CD4-positive, alpha-beta T cell treated with Interleukin-2 at 100 ng/mL for 4 hours (primary cell): ENCODE results near the gene WDR36.
A peak's percentile ranks its signal among the peaks of the same experiment; 100 is the strongest.

Experiments used
- DNase-seq: peaks from one replicate; pipeline ENCODE4 v3.0.0-alpha.2; 2020; ENCODE audit warnings: low spot score

The WDR36 gene

GRCh38 chr5:111092062-111092853 lies at the start of gene WDR36:
WDR36 (plus strand) TSS chr5:111092348; CDS start chr5:111092457, 109 bp downstream.
- peak; percentile 93 for DNase-seq

GRCh38 chr5:111043712-111044506 lies 48.2 kb upstream of the WDR36 start:
- no peak for DNase-seq

DNA sequence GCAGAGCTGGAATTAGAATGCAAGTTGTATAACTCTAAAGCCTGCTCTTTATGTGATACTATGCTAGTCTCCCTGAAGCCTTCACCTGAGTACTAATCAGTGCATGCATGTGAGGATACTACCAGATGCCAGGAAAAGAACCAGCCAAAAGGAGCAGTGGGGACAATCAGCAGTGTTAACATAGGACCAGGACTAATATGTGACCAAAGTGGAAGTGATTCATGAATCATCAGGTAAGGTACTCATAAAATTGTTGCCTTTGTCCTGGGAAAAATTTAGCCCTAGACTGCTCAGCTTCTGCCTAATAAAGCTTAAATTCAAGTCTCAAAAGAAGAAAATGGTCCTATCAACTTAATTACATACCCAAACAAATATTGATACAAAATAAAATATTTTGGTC lies 34.1 kb upstream of the WDR36 start:
- no peak for DNase-seq

GRCh38 chr5:111060169-111060568 lies 32.0 kb upstream of the WDR36 start:
- DNase-seq = no peak

DNA sequence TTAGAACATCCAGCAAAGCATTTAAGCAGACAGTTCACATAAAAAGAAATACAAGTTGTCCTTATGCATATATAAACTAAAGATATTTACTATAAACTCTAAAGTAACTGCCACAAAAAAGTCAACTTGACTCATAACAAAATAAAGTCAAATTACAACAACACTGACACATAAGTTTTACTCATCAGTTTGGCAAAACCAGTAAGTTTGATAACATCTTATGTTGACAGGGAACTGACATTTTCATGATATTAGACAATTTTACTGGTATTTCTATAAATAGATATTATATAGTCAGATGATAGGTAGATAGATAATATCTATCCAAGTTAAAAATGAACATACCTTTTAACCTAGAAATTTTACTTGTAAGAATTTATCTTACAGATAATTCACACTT lies 30.5 kb upstream of the WDR36 start:
- no peak for DNase-seq

DNA sequence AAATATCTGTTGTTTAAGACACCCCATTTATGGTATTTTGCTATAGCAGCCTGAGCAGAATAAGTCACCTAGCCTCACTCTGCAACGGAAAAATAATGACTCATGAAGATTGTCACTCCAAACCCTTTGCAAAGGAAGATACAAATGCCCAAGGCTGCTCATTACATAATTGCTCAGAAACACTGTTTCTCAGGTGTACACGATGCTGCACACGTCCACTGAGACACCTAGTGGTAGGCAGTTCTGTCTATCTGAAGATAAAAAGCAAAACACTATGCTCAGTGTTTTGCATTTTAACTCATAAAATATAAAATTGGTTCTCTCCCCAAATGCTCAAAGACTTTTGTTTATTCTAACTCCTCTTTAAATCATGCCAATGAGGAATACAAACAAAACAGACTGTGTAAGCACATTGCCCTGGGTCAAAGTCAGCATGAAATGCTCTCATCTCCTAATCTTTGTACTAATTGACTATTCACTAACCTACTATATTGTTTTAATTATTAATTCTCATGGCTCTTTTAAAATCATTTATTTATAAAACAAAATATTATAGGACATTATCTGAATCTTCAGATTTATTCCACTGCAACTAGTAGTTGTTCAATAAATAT lies 28.3 kb upstream of the WDR36 start:
- no peak for DNase-seq

- DNase-seq = no peak
Measured at GRCh38 chr5:111066261-111066938, 25.7 kb upstream of the WDR36 start.

DNA sequence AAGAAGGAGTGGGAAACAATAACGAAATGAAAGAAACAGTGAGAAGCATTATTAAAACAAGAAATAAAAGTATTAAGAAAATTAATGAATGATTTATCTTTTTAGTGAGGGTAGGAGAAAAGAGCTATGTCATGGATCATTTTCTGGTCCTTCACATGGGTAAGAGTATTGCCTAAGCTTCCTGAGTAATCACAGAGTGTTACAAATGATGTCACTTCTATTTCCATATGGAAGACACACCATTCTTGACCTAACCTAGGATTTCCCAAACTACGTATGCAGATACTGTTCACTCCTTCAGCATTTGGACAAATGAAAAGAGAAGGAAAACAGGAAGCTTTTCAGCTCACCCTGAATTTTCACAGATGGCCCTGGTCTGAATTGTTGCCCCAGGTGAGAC lies 23.9 kb upstream of the WDR36 start:
- no peak for DNase-seq

GRCh38 chr5:111069839-111070238 lies 22.3 kb upstream of the WDR36 start:
- DNase-seq = no peak

DNA sequence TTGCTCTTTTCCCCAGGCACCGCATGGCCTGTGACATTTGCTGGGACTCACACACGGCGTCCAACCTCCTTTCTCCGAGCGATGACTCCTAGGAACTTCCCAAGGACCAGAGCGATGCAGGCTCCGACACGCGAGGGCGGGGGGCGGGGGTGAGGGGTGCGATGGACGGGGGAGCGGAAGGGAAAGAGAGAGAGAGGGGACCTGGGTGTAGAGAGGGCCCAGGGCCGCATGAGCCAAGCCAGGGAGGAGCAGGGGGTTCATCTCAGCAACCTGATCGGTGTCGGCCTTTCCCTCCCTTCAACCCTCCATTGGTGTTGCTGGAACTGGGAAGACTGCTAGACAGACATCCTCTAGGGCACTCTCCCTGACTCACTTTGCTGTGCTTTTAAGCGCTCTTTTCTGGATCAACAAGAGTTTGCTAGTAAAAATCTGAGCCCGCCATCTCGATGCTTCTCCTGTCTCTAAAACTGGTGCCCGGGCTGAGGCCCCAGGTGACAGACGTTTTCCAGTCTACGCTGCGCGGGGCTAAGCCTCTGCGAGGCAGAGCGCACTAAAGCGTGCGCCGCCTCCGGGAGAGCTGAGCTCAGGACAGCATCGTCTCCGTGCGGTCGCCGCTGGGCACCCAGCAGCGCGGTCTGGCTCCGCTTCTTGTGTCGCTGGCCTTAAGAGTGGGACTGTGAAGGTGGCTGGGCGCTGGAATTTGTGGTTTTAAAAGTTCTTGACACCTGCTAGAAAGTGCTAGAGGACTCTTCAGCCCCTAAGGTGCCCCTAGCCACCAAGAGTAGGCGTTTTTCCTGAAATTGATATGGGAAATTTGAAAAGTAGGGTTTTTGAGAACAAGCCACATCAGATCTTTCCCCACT lies 21.6 kb upstream of the WDR36 start:
- DNase-seq = no peak

GRCh38 chr5:111071413-111071812 lies 20.7 kb upstream of the WDR36 start, which contains the start of gene TSLP:
TSLP (plus strand) TSS chr5:111071713; CDS start chr5:111071891, 178 bp downstream.
- no peak for DNase-seq

GRCh38 chr5:111072949-111073682 lies 19.0 kb upstream of the WDR36 start:
- DNase-seq = peak; percentile 32

DNA sequence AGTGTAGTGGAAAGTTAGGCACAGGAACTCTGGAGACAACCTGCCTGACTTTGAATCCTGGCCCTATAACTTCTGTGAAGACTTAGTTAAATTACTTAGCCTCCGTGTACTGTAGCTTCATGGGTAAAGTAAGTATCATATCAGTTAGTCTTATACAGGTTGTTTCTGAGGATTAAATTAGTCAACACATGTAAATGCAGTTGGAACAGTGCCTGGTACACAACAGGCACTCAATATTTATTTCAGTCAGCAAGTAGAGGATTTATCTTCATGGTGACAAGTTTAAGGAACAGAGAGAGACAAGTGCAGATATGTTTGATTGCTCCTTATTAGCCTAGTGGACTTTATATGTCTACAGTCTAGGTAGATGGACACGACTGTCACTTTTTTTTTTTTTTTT lies 17.9 kb upstream of the WDR36 start:
- no peak for DNase-seq

DNA sequence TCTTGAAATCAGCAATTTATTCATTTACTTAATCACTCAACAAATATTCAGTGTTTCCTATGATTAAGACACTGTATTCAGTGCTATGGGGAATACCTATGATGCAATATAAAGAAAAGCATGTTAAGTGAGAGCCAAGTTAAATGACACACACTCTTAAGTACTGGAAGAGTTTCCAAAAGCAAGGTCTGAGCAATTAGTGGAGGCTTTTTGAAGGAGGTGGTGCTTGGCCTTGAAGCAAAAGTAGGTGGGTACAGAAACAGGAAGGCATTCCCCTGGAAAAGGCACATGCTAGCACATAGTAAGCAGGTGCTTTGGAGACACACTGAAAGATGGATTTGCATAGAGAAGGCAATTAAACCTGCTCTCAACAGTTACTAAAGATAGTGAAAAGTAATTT lies 16.6 kb upstream of the WDR36 start:
- DNase-seq = no peak

DNA sequence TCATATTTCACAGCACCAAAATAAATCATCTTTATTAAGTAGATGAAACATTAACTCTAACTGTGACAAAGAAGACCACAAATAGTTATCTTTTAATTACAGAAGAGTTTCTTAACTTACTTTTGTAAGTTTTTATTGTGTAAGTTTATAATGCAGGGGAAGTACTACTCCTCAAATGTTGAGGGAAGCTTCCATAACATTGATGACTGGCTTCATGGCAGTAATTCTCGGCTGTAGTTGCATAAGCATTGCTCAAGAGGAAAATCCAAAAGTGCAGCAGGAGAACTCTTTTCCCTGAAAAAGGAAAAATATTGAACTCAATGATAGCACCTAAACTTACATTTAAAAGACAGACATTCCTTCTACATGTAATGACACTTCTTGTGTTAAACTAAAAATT lies 16.1 kb upstream of the WDR36 start:
- no peak for DNase-seq

- no peak for DNase-seq
Measured at GRCh38 chr5:111077678-111078077, 14.5 kb upstream of the WDR36 start.

- no peak for DNase-seq
Measured at GRCh38 chr5:111079846-111080245, 12.3 kb upstream of the WDR36 start.

GRCh38 chr5:111083323-111083722 lies 8.8 kb upstream of the WDR36 start:
- no peak for DNase-seq

GRCh38 chr5:111095982-111096381 lies 3.8 kb downstream of the WDR36 start:
- DNase-seq = no peak

DNA sequence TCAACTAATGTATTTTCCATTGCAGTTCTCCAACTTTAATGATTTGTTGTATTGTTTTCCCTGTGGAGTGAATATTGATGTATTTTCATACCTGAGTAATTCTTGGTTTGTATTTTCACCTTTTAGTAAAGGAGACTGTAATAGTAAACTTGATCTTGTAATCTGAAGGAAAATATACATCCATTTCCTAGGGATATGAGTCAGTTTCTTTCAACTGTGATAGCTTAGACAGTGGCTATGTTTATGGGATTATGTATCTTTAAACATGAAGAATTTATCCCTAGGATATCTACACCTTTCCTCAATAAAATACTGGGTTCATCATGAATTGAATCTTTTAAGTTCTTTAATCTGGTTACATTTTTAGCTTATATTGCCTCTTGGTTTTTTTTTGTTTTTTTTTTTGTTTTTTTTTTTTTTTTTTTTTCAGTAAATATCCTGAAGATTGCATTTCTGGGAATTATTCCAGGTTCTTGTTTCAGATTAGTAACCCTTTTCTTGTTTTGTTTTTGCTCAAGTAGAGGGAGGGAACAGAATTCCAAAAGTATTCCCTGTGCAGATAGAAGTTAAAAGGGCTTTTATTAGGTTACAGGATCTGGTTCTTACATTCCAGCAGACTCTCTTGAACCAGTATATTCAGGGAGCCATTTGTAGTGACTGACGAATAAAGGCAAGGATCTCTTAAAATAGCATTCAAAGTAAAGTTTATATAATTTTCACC lies 7.1 kb downstream of the WDR36 start:
- no peak for DNase-seq
